Midbrain (tissue), 1 donor: ENCODE data around the gene GJC1.
"Not testable (repeated sequence)": the region's sequence is repeated elsewhere in the genome, so short reads cannot be mapped to it uniquely, and the experiment has no call there.

Source experiments
- DNase-seq: peaks from one replicate; lab custom pipeline; 2025; lab: John Stamatoyannopoulos, UW

Gene GJC1

GRCh38 chr17:44760474-44761308 lies 69.4 kb downstream of the GJC1 start:
- DNase-seq, result no peak

GRCh38 chr17:44759916-44760243 lies 70.2 kb downstream of the GJC1 start:
- no peak for DNase-seq

GRCh38 chr17:44759086-44759915 lies 70.8 kb downstream of the GJC1 start:
- no peak for DNase-seq

- no peak for DNase-seq
Measured at GRCh38 chr17:44758414-44759085, 71.5 kb downstream of the GJC1 start, which contains the start of gene ADAM11. ADAM11 (plus strand) TSS chr17:44758988; CDS start chr17:44759200, 212 bp downstream.

GRCh38 chr17:44757918-44758413 lies 72.1 kb downstream of the GJC1 start:
- no peak for DNase-seq

GRCh38 chr17:44757045-44757917 lies 72.8 kb downstream of the GJC1 start:
- no peak for DNase-seq

GRCh38 chr17:44755180-44755579 lies 74.9 kb downstream of the GJC1 start:
- not testable (repeated sequence) for DNase-seq

GRCh38 chr17:44754276-44754675 lies 75.8 kb downstream of the GJC1 start:
- no peak for DNase-seq

GRCh38 chr17:44752953-44753861 lies 76.9 kb downstream of the GJC1 start:
- no peak for DNase-seq

GRCh38 chr17:44751806-44752205 lies 78.3 kb downstream of the GJC1 start:
- no peak for DNase-seq

- no peak for DNase-seq
Measured at GRCh38 chr17:44751331-44751730, 78.8 kb downstream of the GJC1 start.

- no peak for DNase-seq
Measured at GRCh38 chr17:44749980-44750318, 80.1 kb downstream of the GJC1 start.

GRCh38 chr17:44749076-44749979 lies 80.8 kb downstream of the GJC1 start:
- no peak for DNase-seq
